Measurements from ENCODE around the gene NEDD9.

DNA sequence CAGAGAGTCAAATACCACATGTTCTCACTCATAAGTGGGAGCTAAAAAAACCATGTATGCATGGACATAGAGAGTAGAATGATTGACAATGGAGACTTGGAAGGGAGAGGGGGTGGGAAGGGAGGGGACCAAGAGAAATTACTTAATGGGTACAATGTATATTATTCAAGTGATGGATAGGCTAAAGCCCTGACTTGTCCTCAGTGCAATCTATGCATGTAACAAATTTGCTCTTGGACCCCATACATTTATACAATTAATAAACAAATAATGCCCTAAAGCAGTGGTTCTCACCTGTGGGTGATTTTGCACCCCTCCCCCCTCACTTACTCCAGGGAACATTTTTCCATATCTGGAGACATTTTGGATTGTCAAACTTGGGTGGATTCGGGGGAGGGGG, 33.5 kb upstream of the NEDD9 start:
- TF ChIP-seq TAF1 (IDR thresholded peaks at IDR 0.05; ENCODE audit: borderline replicate concordance, low read depth, low read length) (no peak), POLR2AphosphoS5 (IDR thresholded peaks at IDR 0.05; ENCODE audit: low read depth, low read length) (no peak), POLR2A (IDR thresholded peaks at IDR 0.05; ENCODE audit: low read depth, low read length) (no peak)

Data from GM12892 (cell line).